ENCODE data around the gene HDAC7.
"Not testable (repeated sequence)": the region's sequence is repeated elsewhere in the genome, so short reads cannot be mapped to it uniquely, and the experiment has no call there.

HDAC7 gene

DNA sequence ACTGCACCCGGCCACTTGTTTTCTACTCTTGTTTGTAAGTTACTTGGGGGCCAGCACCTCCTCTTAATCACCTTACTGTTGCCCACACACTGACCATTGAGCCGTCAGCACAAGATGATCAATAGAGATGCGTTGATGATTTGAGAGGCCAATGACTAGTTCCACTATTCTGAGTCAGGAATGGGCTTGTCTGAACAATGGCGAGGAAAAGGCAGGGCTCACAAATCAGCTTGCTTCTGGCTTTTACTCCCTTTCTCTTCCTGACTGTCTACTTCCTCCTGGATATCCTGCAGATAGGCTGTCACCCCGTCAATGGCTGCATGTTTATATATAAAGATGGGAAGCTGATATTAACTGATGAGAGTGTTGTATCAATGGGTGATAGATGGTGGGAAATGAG is 29.1 kb upstream of the HDAC7 start:
- no peak for DNase-seq (ENCODE audit: low read depth)

DNA sequence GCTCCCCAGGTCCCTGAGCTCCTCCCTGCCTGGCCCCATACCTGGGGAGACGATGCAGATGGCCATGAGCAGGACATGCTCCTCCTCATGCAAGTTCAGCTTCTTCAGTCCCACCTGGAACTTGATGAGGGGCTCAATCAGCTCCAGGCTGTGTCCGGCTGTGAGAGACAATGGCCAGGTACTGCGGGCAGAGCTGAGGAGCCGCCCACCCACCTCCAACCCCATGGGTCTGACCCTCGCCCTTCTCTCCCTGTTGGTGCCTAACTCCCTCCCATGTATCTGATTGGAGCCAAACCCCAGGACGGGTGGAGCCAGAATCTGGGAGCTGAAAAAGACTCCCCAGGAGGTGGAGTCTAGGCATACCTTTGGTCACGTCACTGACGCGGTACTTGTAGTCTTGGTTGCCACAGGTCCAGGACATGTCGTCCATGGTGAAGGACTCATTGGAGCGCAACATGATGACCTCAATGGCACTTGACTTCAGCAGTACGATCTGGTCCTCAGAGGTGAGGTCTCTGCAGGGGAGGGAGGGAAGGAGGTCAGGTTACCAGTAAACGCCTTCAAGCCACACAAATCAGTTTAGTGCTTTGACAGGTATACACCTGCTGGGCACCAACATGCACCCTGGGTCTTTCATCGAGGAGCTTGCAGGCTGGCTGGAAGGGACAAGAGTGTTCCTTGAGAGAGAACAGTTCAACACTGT is 26.7 kb upstream of the HDAC7 start:
- no peak for DNase-seq (ENCODE audit: low read depth)

DNA sequence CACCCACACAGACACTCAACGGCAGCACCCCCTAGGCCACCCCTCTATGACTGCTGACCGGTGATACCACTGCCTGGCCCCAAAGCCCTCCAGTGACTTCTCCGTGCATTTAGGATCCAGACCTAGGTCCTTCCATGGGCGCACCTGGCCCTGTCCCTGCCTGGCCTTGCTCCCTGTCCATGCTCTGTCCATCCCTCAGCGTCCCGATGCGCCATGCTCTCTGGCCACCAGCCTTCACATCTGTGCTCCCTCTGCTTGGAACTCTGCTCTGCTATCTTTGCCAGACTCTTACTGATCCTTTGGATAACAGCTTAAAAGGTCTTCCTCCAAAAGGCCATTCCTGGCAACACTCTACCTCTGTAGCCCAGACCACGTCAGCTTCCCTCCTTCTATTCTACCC is 25.4 kb upstream of the HDAC7 start:
- no peak for DNase-seq (ENCODE audit: low read depth)

DNA sequence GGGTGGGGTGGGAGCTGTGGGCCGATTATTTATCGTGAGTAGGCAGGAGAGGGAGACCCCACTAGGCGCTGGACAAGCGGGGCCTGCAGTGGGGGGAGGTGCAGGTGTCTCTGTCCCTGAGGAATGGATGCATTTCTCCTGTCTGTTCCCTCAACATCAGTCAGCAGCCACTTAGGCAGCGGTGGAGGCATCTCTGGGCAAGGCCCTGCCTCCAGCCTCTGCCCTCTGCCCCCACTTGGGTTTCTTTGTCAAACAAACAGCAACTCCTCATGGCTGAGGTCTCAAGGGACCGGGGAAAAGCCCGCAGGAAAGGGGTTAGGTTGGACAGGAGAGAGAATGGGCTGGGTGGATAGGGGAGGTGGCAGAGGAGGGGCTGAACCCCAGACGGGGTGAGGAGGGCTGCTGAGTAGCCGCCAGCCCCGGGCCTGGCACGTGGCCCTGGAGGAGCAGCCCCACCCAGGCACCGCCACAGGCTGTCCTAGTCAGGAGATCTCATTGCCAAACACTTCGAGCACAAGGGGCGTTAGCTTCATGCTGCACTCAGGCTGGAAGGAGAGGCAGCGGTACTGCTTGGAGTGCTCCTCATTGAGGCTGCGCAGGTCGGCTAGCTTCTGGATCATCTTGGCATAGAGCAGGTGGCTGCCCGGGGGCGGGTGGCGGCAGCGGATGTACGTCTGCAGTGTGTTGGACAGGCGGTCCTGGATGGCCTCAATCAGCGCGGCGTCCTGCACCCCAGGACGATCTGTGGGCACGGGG is 24.7 kb upstream of the HDAC7 start:
- DNase-seq (ENCODE audit: low read depth), result no peak

DNA sequence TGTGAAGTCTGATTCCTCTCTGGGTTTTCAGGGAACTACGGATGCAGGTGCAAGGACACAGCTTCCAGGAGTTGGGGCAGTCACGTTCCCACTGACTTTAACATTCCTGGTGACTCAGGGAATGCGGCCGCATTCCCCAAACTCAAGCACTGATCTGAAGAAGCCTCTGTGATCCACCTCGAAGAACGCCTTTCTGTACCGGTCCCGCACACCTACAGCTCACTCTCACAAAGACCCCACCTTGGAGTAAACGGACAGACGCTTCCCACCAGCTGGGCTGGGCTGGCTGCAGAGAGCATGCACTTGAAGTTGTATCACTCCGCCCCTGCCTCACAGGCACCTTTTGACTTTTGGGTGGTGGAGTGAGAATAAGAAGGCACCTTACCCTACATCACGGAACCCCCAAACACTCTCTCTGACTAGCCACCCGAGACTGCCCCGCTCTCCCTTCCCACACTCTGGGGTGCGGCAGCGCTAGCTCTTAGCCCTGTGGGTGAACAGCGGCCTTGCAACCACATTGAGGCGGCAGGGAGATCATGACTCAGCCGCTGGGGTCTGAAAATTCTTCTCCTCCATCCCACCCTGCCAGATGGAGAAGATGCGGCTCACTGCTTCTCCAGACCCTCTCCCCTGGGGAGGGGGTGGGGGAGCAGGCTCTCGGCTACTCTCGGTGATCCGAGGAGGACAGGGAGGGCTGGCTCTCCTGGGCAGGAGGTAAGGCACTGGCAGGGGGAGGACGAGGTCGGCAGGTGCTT is 23.7 kb upstream of the HDAC7 start:
- DNase-seq (ENCODE audit: low read depth), result no peak

DNA sequence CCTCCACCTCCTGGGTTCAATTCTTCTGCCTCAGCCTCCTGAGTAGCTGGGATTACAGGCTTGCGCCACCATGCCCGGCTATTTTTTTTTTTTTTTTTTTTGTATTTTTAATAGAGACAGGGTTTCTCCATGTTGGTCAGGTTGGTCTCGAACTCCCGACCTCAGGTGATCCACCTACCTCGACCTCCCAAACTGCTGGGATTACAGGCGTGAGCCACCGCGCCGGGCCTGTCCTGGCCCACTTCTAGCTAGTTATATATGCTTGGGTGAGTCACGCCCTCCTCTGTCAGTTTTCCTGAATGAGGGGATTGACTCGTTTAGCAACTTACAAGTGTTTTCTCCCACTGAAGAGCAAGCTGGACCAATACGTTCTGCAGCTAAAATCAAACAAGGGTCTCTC is 22.8 kb upstream of the HDAC7 start:
- not testable (repeated sequence) for DNase-seq (ENCODE audit: low read depth)

DNA sequence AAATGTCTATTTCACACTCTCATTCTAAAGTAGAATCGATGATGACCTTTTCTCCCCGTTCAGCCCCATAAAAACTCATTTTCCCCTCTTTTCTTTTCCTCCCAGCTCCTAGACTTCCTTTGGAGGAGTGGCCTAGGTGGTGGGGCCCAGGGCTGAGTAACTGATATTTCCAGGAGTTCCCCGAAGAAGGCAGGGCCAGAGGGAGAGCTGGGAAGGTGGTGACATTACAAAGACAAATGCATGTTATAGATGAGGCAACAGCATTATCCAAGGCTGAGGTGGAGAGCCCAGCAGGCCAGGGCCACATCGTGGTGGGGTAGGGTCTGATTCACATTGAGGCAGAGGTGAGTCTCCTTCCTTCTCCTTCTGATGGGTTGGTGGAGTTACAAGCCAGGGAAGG is 22.2 kb upstream of the HDAC7 start:
- no peak for DNase-seq (ENCODE audit: low read depth)

DNA sequence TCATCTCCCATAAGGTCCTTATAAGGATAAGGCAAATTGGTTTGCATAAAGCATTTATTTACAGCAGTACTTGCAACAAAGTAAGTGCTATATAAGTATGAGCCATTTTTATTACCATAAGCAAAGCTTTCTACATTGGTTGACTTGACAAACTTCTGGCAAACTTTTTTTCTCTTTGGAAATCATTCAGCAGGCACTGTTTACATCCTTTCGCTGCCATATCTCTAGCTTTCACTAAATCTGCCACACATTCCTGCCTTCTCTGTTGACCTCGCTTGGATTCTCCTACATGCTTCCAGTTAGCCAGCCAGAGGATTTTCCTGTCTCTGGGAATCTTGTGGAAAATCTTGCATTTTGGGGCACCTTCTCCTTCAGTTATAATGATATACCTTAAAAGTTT is 21.8 kb upstream of the HDAC7 start:
- DNase-seq (ENCODE audit: low read depth), result no peak

DNA sequence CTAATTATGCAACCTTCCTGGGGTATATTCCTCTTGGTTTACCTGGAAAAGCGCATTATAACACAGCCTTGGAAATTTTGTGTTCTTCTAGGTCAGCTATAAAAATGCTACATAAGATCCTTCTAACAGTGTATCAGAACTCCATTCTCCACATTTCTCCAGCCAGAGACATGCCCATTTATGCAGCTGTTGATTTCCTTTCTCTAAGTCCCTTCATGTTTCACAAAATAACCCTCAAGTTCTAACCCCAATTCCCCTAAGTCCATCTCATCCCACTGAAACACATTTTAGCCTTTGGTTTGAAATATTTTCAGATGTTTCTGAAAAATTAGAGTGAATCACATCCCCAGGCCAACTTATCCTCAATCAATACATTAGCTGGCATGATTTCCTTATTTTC is 20.9 kb upstream of the HDAC7 start:
- no peak for DNase-seq (ENCODE audit: low read depth)

DNA sequence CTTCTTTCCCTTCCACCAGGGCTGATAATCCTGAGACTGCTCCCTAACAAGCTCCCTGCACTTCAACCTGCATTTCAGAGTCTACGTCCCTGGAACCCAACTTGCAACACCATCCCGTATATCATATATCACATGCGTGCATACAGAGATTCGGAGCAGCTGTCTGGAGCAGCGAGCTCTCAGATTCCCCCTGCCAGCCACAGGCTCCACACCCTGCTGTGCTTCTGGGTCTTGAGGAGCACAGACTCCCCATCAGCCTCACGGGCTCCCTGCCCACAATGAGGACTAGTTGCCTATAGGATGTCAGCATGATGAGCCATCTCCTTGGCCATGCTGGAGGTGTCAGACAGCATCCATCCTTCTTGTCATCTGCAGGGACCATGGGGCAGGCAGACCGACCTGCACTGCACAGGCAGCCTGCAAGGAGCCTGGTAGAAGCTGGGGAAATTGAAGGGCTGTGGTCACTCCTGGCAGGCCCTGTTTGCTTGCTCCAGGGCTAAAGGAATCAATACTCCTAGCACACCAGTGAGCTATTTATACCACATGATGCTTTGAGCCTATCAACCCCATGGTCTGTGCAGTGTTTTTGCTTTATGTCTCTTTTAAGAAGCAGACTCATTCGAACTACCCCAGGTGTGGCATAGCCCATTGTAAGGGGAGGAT is 19.6 kb upstream of the HDAC7 start:
- DNase-seq (ENCODE audit: low read depth), result no peak

DNA sequence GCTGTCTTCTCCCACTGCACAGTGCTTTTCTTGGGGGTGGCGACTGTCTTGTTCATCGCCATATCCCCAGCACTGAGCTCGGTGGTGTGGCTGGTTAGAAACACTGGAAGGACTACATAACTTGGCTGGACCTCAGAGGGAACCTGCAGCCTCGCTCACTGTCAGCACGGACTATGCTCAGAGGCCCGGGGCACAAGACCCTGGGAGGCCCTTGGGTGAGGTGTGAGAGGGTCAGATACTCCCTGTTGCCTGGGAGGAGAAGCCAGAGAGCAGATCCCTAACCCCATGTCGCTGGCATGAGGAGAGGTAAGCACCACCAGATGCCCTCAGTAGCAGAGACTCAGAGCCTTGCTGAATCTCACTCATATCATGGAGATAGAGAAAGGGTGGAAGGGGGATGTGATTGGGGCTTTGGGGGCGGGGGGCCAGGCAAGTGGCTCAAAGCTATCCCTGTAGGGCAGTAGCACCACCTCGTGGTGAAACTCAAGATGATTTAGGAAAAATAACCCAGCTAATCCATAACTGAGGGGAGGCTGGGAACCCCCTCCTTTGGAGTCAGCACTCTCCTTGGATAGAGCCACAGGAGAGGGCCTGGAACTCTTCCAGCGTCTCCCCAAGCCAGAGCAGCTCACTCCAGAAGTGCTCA is 18.7 kb upstream of the HDAC7 start:
- no peak for DNase-seq (ENCODE audit: low read depth)

DNA sequence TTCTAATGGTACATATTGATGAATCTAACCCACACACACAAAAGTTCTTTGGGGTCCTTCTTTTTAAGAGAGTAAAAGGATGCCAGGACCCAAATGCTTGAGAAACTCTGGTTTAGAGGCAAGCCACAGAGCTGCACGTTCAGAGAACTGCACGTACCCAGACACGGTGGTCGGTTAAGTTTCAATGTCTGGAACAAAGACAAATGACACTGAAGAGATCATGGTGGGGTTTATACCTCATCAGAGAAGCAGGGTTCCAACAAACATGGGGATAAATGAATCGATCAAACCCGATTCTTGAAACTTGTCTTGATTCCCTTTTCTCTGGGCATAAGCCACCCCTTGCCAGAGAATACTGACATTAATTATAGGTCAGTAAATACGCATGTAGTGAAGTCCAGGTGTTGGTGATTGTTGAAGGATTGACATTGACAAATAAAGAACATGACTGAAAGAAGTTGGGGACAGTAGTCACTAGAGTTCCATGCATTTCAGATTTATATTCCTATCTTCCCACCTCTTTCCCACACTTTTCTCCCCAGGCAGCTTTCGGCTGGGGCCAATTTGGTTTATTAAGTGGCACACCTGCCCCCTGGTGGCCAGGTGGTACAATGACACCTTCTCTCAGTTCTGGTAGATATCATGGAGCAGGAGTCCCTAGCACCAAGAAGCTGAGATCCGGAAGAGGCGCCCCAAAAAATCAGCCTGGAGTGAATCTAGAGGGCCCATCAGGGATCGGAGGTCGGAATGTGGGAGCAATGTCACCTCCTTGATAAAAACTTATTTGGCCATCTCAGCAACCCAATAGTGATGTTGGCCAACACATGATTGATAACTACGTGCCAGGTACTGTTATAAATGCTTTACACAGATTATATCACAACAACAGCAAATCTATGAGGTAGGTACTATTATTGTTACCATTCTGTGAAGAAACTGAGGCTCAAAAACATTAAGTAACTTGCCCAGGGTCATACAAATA is 17.8 kb upstream of the HDAC7 start:
- DNase-seq (ENCODE audit: low read depth), result no peak

DNA sequence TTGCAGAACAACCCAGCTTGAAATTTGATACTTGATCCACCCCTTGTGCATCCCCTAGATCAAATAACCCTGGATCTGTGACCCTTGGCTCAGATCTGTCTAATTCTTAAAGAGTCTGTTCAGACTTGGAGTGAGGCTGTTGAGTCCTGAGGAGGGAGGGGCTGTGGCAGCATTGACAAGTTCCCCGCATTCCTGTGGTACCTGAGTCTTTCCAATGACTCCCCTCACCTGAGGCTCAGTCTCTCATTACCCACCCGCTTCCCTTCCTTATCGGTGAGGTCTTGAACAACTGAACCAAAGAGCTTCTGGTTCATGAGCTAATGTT is 16.1 kb upstream of the HDAC7 start:
- DNase-seq (ENCODE audit: low read depth), result no peak

DNA sequence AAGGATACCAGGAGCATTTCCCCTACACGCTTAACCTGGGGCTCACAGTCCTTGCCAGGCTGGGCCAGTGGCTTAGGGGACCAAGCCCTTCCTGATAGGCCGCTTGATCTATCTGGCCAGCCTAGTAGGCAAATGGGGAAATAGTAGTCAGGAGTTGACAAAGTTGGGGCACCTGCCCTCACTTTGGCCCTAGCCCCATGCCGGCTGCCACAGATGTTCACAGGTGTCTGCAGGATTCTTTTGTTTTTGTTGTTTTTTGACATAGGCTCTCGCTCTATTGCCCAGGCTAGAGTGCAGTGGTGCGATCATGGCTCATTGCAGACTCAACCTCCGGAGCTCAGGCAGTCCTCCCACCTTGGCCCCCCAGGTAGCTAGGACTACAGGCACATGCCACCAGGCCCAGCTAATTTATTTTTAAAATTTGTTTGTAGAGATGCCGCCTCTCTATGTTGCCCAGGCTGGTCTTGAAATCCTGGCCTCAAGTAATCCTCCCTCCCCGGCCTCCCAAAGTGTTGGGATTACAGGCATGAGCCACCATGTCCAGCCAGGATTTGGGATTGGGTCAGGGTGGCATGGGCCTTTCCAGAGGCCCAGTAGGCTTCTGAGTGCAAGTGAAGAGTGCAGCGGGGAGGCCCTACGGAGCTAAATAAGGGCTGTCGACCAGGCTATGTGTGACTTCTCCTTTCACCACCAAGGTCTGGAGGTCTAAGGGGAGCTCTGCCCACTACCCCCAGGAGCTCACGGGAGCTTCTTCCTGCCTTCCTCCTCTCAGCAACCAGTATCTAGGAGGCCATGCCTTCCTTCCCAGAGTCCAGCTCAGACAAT is 15.5 kb upstream of the HDAC7 start:
- DNase-seq (ENCODE audit: low read depth), result no peak

DNA sequence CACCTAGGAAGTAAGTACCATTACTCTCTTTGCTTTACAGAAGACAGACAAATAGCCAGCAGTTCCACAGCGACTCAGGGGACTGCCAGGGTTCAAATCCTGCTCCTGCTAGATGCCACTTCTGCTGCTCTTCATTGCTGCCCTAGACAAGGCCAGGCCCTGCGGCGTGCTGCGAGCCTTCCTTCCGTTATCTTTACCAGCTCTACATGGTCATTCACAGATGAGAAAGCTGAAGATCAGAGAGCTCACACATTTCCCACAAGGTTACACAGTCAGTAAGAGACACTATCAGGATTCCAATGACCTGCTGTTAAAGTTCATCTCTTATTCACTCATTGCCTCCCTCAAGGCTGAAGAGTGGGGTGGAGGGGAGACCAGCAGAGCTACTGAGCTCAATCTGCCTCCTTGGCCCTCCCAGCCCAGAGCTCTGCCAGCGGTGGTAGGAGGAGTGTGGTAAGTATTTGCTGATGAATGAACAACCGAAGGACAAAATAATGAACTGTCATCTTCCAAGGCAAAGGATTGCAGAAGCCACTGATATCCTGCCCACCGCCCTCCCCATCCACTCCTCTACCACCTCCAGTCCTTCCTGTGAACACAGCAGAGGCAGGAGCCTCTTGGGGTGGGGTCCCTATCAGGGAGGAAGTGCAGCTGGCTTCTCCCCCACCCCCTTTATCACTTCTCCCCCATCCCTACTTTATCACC is 14.6 kb upstream of the HDAC7 start:
- DNase-seq (ENCODE audit: low read depth), result no peak

DNA sequence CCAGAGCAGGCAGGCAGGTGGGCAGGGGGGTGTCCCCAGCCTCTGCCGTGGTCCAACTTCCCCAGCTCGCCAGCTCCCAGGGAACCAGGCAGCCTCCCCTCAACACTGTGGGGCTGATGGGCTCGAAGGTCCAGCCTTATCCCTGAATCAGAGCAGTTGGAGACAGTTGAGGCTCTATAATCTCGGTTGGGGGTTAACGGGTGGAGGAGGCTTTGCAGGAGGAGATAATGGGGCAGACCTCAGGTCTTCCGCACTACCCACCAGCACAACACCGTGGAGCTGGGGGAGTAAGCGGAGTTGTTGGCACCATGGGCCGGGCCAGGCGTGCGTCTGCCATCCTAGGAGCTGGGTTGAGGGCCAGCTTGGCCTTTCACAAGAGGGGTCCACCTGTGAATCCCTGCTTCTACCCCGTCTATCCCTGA is 13.9 kb upstream of the HDAC7 start:
- DNase-seq (ENCODE audit: low read depth), result no peak

DNA sequence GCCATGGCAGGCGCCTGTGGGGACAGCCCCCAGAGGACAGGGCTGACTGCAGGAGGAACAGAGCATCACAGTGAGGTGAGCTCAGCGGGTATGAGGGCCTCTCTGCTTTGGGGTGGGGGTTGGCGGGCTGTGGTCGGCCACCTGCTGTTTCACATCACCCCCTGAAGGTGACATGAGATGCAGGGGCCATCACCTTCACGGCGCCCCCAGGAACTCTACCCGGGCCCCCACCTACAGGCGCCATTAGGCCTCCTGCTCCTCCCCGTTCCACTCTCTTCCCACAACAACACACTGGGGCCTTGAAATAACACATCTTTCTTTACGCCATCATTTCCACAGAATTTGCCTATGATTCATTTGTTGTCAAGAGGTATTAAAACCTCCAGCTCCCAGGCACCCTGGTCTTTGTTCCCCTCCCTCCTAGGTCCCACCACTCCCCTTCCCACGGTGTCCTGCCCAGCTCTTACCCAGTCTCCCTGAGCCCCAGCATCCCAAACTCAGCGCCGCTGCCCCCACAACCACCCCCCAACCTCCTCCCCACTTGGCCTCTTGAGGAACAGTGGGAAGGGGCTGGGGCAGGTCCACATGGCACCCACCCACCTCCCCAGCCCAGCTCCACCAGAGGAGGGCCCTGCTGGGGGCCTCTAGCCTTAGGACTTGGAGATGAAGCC is 12.7 kb upstream of the HDAC7 start:
- no peak for DNase-seq (ENCODE audit: low read depth)

DNA sequence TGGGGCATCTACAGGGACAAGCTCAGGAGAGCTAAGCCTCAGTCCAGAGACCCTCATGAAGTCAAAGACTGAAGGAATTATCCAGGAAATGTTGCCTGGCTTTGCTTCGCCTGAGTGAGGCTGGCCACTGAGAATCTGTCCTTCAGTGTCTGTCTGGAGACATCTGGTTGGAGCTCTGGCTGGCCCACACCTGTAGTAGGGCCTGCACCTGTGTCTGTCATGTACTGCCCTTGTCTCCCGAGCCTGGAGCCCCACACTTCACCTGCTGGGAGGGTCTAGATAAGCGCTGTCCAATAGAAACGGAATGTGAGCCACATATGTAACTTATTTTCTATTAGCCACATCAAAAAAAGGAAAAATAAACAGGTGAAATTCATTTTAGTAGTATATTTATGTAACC is 9.9 kb upstream of the HDAC7 start:
- no peak for DNase-seq (ENCODE audit: low read depth)

DNA sequence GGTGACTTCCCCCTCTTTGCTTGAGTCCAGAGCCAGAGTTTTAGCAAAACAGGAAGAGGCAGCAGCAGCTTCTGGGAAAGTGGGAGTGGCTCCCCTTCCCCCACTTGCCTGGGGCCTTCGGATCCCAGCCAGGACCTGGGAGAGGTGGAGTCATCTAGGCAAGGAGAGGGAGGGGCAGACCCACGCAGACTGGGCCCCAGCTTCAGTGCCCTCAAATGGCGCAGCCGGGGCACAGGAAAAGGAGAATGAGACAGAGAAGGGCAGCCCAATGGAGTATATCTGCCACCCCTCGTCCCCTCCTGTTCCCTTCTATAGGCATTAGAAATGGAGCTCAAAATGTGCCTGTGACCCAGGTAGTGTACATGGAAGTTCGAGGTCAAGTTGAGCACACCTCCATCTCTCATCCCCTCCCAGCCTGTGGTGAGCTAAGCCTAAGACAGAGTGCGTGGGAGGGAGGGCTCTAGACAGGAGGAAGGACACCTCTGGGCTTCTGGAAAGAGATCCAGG is 9.3 kb upstream of the HDAC7 start:
- DNase-seq (ENCODE audit: low read depth), result no peak

Data from stimulated activated CD8-positive, alpha-beta memory T cell treated with anti-CD3 and anti-CD28 coated beads, Interleukin-7, amount 100 ng/mL, for 24 hours (primary cell).